GM21529 (cell line): ENCODE data around the gene SMOC2.

Experiments
- ATAC-seq: cut with Tn5 transposase; IDR thresholded peaks from one replicate; pipeline ENCODE4 v1.9.1; 2021; ENCODE audit not compliant: unreplicated experiment

SMOC2 gene

GRCh38 chr6:168513766-168514165 is 72.8 kb downstream of the SMOC2 start:
- ATAC-seq, result no peak

GRCh38 chr6:168514216-168514615 is 73.2 kb downstream of the SMOC2 start:
- no peak for ATAC-seq

- no peak for ATAC-seq
Measured at GRCh38 chr6:168515376-168515775, 74.4 kb downstream of the SMOC2 start.

GRCh38 chr6:168516944-168517741 is 76.2 kb downstream of the SMOC2 start:
- no peak for ATAC-seq

- ATAC-seq, result no peak
Measured at GRCh38 chr6:168517742-168518347, 76.9 kb downstream of the SMOC2 start.

GRCh38 chr6:168518348-168518745 is 77.4 kb downstream of the SMOC2 start:
- no peak for ATAC-seq

GRCh38 chr6:168518867-168519266 is 77.9 kb downstream of the SMOC2 start:
- no peak for ATAC-seq

- no peak for ATAC-seq
Measured at GRCh38 chr6:168520233-168520632, 79.2 kb downstream of the SMOC2 start.

GRCh38 chr6:168524571-168525001 is 83.6 kb downstream of the SMOC2 start:
- ATAC-seq, result no peak

- ATAC-seq, result no peak
Measured at GRCh38 chr6:168525114-168525513, 84.1 kb downstream of the SMOC2 start.

- no peak for ATAC-seq
Measured at GRCh38 chr6:168525926-168526630, 85.1 kb downstream of the SMOC2 start.

- ATAC-seq, result no peak
Measured at GRCh38 chr6:168526841-168527281, 85.9 kb downstream of the SMOC2 start.

GRCh38 chr6:168527451-168528210 is 86.6 kb downstream of the SMOC2 start:
- ATAC-seq, result no peak

GRCh38 chr6:168528474-168529095 is 87.6 kb downstream of the SMOC2 start:
- ATAC-seq, result no peak

GRCh38 chr6:168529214-168529613 is 88.2 kb downstream of the SMOC2 start:
- ATAC-seq, result no peak

GRCh38 chr6:168530653-168531071 is 89.7 kb downstream of the SMOC2 start:
- ATAC-seq, result no peak

GRCh38 chr6:168532070-168532469 is 91.1 kb downstream of the SMOC2 start:
- ATAC-seq, result no peak

GRCh38 chr6:168533414-168533813 is 92.4 kb downstream of the SMOC2 start:
- no peak for ATAC-seq

GRCh38 chr6:168534265-168534664 is 93.3 kb downstream of the SMOC2 start:
- no peak for ATAC-seq

- ATAC-seq, result no peak
Measured at GRCh38 chr6:168535711-168536110, 94.7 kb downstream of the SMOC2 start.

GRCh38 chr6:168536196-168536595 is 95.2 kb downstream of the SMOC2 start:
- ATAC-seq, result no peak
